Epithelial cell of proximal tubule (primary cell): ENCODE results near the gene POLR2J. TPM values are rescaled to one million over a fixed set of nuclear protein-coding genes. Genes with fewer than 3 reads are reported as not detected.
"Not testable (repeated sequence)": the region's sequence is repeated elsewhere in the genome, so short reads cannot be mapped to it uniquely, and the experiment has no call there.

ENCODE experiments used
- DNase-seq: peaks from one replicate; pipeline ENCODE4 v3.0.0-alpha.2; 2011; ENCODE audit warnings: low read depth
- H3K4me3 ChIP-seq: 2 replicates; pipeline ENCODE4 v1.5.1; 2011; ENCODE audit warnings: low read depth, mild to moderate bottlenecking, low read length
- CTCF ChIP-seq: conservative IDR thresholded peaks from 2 replicates; pipeline ENCODE4 v1.5.1; 2012; ENCODE audit warnings: low read depth, mild to moderate bottlenecking, low read length
- total RNA-seq: library from RNA; depleted of rRNA; stranded (reverse); fragments of >200 nt; gene quantifications from 2 replicates; pipeline ENCODE4 v1.2.3, GENCODE V29; 2015

Gene POLR2J
- total RNA-seq, 1 donor from 2014 or later, result 32.8 TPM

GRCh38 chr7:102503141-102503540 lies 24.4 kb upstream of the POLR2J start:
- not testable (repeated sequence) for DNase-seq, H3K4me3 ChIP-seq

GRCh38 chr7:102498321-102498720 lies 19.6 kb upstream of the POLR2J start:
- not testable (repeated sequence) for H3K4me3 ChIP-seq

DNA sequence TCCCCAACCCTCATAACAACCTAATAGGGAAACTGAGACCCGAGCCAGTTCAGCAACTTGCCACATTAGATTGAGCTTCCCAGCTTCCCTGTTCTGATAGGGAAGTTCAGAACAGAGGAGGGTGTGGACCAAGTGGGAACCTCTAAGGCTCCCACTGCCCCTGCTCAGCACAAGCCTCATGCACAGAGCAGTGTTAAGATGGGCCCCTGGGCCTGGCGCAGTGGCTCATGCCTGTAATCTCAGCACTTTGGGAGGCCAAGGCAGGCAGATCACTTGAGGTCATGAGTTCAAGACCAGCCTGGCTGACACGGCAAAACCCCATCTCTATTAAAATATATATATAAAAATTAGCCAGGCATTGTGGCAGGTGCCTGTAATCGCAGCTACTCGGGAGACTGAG lies 18.6 kb upstream of the POLR2J start:
- H3K4me3 ChIP-seq, DNase-seq: not testable (repeated sequence)

More at GRCh38 chr7:102498321-102498720, 19.6 kb upstream of the POLR2J start:
- DNase-seq, result not testable (repeated sequence)

DNA sequence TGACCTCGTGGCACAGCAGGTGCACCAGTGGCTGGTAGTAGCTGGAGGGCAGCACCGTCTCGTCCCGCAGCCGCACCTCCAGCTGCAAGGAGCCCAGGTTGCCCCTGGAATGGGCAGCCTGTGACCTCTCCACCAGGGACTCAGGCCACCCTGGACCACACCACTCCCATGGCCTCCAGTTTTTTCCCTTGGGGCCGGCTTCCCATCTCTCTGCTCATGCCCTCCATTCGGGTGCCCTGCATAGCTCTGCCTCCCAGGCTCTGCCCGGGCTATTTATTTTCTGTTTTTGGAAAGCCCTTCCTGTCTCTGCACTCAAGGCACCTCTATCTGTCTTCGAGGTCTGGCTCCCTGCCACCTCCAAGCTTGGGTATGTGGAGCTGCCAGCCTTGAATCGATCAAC lies 18.1 kb upstream of the POLR2J start:
- DNase-seq, H3K4me3 ChIP-seq: not testable (repeated sequence)

- H3K4me3 ChIP-seq, DNase-seq: not testable (repeated sequence)
Observed at GRCh38 chr7:102494473-102495149, 15.9 kb upstream of the POLR2J start.

DNA sequence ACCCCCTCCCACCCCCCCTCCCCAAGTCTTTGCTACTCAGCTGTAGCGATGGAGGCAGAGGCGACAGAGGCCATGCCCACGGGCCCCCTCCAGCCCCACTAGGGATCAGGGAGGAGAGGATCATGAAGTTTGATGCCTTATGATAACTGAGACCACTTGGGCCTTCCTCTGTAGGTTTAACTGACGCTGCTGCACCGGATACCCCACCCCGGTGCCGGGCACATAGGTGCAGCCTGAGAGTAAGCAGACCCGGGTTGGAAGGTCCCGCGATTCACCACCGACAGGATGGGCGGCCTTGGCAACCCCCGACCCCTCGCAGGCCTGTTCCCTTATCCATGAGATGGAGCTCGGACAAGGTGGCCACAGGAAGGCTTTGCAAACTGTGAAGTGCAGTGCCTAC lies 15.3 kb upstream of the POLR2J start:
- DNase-seq, H3K4me3 ChIP-seq: not testable (repeated sequence)

DNA sequence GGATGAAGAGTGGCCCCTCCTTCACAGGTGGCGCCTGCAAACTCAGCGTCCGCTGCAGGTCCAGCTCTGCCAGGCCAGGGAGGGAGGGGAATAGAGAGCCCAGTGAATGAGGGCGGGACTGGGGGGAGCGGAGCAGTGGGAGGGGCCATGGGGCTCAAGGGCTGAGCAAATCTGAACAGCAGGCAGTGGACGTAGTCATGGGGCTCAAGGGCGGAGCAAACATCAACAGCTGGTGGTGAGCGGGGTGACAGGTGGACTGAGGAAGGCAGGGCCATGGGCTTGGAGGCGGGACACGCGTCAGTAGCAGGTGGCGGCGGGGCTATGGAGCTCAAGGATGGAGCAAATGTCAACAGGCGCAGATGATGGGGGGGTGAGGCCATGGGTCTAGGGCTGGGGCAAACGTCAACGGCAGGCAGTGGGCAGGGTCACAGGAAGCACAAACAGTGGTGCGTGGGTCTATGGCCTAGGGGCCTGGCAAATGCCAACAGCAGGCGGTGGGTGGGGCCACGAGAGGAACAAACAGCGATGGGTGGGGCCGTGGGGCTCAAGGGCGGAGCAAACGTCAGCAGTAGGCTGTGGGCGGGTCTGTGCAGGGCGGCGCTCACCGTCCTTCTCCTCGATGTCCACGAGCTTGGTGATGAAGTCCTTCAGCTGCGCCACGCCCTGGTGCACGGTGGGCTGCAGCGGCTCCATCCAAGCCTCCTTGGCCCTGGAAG lies 14.7 kb upstream of the POLR2J start:
- DNase-seq, result not testable (repeated sequence)

DNA sequence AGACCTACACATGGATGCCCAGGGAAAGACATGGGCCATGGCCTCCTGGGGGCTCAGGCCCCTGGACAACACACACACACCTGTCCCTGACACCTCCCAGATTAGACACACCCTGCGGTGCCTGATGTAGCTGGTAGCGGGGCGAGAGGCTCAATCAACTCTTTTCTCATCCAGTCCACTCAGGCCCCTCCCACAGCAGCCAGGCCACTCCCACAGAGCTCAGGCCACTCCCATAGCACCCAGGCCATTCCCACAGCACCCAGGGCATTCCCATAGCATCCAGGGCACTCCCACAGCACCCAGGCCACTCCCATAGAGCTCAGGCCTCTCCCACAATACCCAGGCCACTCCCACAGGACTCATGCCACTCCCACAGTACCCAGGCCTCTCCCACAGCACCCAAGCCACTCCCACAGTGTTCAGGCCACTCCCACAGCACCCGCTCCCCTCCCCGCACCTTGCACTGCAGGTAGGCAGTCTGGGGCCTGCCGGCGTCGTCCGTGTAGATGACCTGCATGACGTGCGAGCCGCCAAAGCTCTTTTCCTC lies 11.9 kb upstream of the POLR2J start:
- not testable (repeated sequence) for DNase-seq, H3K4me3 ChIP-seq

More for the DNA sequence above, 14.7 kb upstream of the POLR2J start:
- not testable (repeated sequence) for H3K4me3 ChIP-seq

GRCh38 chr7:102484317-102484716 lies 5.6 kb upstream of the POLR2J start:
- not testable (repeated sequence) for DNase-seq, H3K4me3 ChIP-seq

DNA sequence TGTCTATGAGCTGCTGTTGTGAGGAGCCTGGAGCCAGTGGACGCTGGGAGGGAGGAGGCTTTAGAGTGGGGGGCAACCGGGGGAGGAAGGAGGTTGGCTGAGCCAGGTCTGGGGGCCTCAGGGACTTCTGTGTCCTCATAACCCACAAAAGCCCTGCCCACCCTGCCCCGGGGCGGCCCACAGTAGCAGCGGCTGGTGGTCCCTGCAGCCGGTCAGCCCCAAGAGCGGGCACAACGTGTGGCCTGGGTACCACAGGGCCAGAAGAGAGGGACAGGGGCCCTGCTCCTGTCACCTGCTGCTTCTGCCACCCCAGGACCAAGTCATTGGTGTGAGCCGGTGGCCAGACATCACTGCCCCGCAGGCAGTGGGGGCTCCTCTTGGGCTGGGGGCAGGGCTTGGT lies 3.2 kb upstream of the POLR2J start:
- not testable (repeated sequence) for H3K4me3 ChIP-seq, DNase-seq

DNA sequence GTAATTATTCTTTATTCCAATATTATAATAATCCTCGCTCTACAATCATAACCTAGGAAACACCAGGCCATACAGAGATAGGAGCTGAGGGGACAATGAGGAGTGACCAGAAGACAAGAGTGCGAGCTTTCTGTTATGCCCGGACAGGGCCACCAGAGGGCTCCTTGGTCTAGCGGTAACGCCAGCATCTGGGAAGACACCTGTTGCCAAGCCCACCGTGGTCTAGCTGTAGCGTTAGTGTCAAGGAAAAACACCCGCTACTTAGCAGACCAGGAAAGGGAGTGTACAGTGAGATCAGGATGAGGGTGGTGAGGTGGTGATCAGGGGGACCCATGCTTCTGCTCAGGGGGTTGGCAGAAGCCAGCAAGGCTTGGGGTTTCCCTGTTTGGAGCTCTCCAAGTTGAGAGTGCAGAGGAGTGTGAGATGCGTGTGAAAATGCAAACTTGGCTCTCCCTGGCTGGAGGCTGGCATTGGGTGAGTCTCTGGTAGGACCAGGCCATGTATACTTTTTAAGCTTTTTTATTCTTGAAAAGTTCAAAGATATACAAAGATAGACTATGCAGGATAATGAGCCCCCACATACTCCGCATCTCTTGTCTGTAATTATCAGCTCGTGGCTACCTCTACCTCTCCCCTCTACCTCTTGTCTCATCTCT lies 1.4 kb upstream of the POLR2J start:
- peak; percentile 47 for TF ChIP-seq CTCF
- DNase-seq, result not testable (repeated sequence)

GRCh38 chr7:102479209-102479584 lies 475 bp upstream of the POLR2J start:
- not testable (repeated sequence) for H3K4me3 ChIP-seq, DNase-seq

More for the DNA sequence above, 1.4 kb upstream of the POLR2J start:
- not testable (repeated sequence) for H3K4me3 ChIP-seq

GRCh38 chr7:102474736-102475435 lies 3.8 kb downstream of the POLR2J start:
- H3K4me3 ChIP-seq, DNase-seq: not testable (repeated sequence)

GRCh38 chr7:102474116-102474515 lies 4.6 kb downstream of the POLR2J start:
- H3K4me3 ChIP-seq, DNase-seq: not testable (repeated sequence)
